Stomach (tissue), 4 donors: ENCODE data around the gene CDCA7L.

ENCODE experiments used
- CTCF ChIP-seq, 7 experiments: fragments of 450-650 bp in 4 of 7; fragments of 200-600 bp in 3 of 7; sonication (generic) in 3 of 7; IDR thresholded peaks; one replicate each; pipeline ENCODE4 v1.5.1; 2016 to 2019; ENCODE audit warnings: antibody characterized with exemption in 7 of 7, control low read depth in 2 of 7, mild to moderate bottlenecking in 1 of 7
- EP300 ChIP-seq: sonication (generic); formaldehyde crosslinking; IDR thresholded peaks from one replicate; pipeline ENCODE4 v1.6.1; 2017; ENCODE audit warnings: antibody characterized with exemption

GRCh38 chr7:21947946-21948345 is 2.2 kb upstream of the CDCA7L start:
- TF ChIP-seq CTCF (IDR thresholded peaks at IDR 0.05) (no peak), EP300 (no peak)
